ENCODE data around the gene AMOT.

GRCh38 chrX:112761242-112762207 lies 79.1 kb downstream of the AMOT start:
- TF ChIP-seq POLR2A (IDR thresholded peaks at IDR 0.05; ENCODE audit: low read length) = no peak
- no peak for TF ChIP-seq GATA1 (IDR thresholded peaks at IDR 0.05; ENCODE audit: low read depth, low read length)
